Left renal cortex interstitium (tissue), 4 donors: ENCODE measurements around the gene SPTLC2. TPM values are rescaled to one million over a fixed set of nuclear protein-coding genes. Genes with fewer than 3 reads are reported as not detected.
"Not testable (repeated sequence)": the region's sequence is repeated elsewhere in the genome, so short reads cannot be mapped to it uniquely, and the experiment has no call there.

Experiments
- DNase-seq, 4 donors: peaks; one replicate each; pipeline ENCODE4 v3.0.0-alpha.2; 2013; ENCODE audit warnings: low read depth in 4 of 4, low spot score in 2 of 4, missing footprints in 1 of 4
- polyA plus RNA-seq, 4 donors: library from polyadenylated mRNA; unstranded; fragments of 120-200 nt; gene quantifications; one replicate each; pipeline ENCODE4 v1.2.1, GENCODE V29; 2013; ENCODE audit not compliant: insufficient read length in 4 of 4

SPTLC2 gene
- 10 to 100 TPM; 67.1 to 71.3 (median 69.1) TPM for polyA plus RNA-seq

GRCh38 chr14:77616454-77617229 lies at the start of gene SPTLC2:
Gene SPTLC2, minus strand, starts transcription at chr14:77616637. Its CDS starts 58 bp downstream, at chr14:77616579.
- peak; percentile 90 to 98 (median 96) for DNase-seq

- DNase-seq = no peak
Observed at GRCh38 chr14:77663293-77663692, 46.9 kb upstream of the SPTLC2 start.

- DNase-seq = not testable (repeated sequence)
Observed at GRCh38 chr14:77661562-77661961, 45.1 kb upstream of the SPTLC2 start.

GRCh38 chr14:77660754-77661153 lies 44.3 kb upstream of the SPTLC2 start:
- peak in 2 of 4 donors; percentile 21 to 43 for DNase-seq

GRCh38 chr14:77659831-77660230 lies 43.4 kb upstream of the SPTLC2 start:
- no peak for DNase-seq

- no peak for DNase-seq
Observed at GRCh38 chr14:77657280-77657679, 40.8 kb upstream of the SPTLC2 start.

- no peak for DNase-seq
Observed at GRCh38 chr14:77654001-77654441, 37.6 kb upstream of the SPTLC2 start.

- no peak for DNase-seq
Observed at GRCh38 chr14:77649326-77649725, 32.9 kb upstream of the SPTLC2 start.

GRCh38 chr14:77648520-77649200 lies 32.2 kb upstream of the SPTLC2 start:
- no peak for DNase-seq

GRCh38 chr14:77647853-77648252 lies 31.4 kb upstream of the SPTLC2 start:
- DNase-seq = no peak

GRCh38 chr14:77646907-77647306 lies 30.5 kb upstream of the SPTLC2 start:
- no peak for DNase-seq

- no peak for DNase-seq
Observed at GRCh38 chr14:77645520-77646230, 29.2 kb upstream of the SPTLC2 start.

- DNase-seq = no peak
Observed at GRCh38 chr14:77642407-77642806, 26.0 kb upstream of the SPTLC2 start.

- DNase-seq = peak in 1 of 4 donors; percentile 37
Observed at GRCh38 chr14:77641534-77642341, 25.3 kb upstream of the SPTLC2 start.

GRCh38 chr14:77640756-77641533 lies 24.5 kb upstream of the SPTLC2 start:
- DNase-seq = no peak

GRCh38 chr14:77638771-77639171 lies 22.3 kb upstream of the SPTLC2 start:
- no peak for DNase-seq

GRCh38 chr14:77635869-77636268 lies 19.4 kb upstream of the SPTLC2 start:
- DNase-seq = not testable (repeated sequence)

GRCh38 chr14:77635466-77635865 lies 19.0 kb upstream of the SPTLC2 start:
- not testable (repeated sequence) for DNase-seq

- no peak for DNase-seq
Observed at GRCh38 chr14:77630111-77630510, 13.7 kb upstream of the SPTLC2 start.

GRCh38 chr14:77625360-77625759 lies 8.9 kb upstream of the SPTLC2 start:
- no peak for DNase-seq
